ENCODE measurements around the gene AGPAT1.
A peak's percentile ranks its signal among the peaks of the same experiment; 100 is the strongest.
"Not testable (repeated sequence)": the region's sequence is repeated elsewhere in the genome, so short reads cannot be mapped to it uniquely, and the experiment has no call there.

Gene AGPAT1

GRCh38 chr6:32198345-32198696 lies 22.4 kb upstream of the AGPAT1 start:
- no peak for DNase-seq

GRCh38 chr6:32196682-32197616 lies 21.1 kb upstream of the AGPAT1 start:
- DNase-seq, result no peak

DNA sequence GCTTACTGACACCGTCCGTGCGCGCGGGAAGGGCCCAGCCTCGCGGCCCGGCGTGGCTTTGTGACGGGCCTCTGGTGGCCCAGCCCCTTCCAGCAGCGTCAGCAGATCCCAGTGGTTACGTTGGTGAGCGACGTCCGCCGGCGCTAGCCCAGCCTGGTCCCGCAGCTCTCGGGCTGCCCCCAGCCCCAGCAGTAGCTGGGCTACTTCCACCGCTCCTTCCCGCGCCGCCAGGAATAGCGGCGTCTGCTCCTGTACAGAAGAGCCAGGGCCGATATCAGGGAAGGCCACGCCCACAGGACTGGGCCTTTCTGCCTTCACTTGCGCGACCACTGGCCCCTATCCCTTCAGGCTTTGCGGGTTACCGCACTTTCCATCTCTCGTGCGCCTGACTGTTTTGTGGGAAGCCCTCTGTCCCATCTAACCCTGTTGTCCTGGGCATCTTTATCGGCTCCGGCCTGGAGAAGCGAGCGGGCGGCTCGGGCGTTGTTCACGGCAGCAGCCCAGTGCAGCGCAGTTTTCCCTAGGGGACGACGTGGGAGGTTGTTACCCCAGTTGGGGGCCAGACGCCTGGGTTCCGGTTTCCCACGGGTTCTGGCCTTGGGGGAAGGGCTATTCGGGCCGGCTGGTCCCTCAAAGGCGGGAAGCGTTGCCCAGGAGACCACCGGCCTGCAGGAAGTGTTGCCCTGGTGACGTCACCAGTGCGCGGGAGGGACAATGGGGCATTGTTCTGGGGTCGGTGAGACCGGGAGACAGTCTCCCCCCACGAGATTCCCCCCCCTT lies 20.2 kb upstream of the AGPAT1 start:
- DNase-seq, result peak; percentile 19

DNA sequence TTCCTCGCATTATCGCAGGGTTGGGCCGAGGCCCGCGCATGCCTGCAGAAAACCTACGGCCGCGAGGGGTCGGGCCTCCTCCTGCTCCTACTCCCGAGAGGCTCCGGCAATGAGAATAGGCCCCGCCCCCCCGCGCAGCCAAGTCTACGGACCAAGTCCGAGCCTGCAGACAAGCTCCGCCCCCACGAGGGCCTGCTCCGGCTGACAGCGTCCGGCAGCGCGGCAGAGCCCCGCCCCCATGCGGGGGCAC lies 19.7 kb upstream of the AGPAT1 start:
- peak; percentile 97 for DNase-seq

DNA sequence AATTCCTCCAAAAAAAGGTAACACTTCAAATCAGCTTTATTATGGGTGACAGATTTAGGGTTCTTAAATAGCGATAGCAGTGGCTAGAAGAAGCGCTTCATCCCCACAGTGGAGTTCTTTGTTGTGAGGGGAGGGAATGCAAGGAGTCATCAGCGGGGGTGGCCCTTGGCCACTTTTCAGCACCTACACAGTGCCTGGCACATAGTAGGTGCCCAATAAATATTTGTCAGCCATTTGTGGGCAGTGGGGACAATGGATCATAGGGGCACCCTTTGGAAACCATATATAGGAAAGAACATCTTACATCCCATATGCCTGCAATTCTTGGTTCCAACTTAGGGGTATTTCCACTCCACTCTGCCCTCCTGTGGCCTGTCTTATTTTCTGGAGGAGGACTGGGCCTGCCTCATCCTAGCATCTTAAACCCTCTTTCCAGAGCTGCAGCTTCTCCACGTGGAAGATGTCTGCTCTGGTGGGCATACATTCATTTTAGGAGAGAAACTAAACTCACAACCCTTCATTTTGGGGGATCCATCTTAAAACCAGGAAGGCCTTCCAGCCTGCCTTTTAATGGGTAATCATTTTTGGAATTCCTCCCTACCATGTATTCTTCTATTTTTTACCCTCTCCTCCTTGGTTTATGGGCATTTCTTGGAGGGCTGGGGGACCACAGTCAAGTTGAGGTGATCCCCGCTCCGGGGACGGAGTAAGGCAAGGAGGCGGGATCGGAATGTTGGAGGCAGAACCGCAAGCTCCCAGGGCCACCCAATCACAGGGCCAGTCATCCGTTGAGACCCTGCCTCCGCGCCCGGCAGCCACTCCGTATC lies 19.2 kb upstream of the AGPAT1 start:
- DNase-seq, result no peak

DNA sequence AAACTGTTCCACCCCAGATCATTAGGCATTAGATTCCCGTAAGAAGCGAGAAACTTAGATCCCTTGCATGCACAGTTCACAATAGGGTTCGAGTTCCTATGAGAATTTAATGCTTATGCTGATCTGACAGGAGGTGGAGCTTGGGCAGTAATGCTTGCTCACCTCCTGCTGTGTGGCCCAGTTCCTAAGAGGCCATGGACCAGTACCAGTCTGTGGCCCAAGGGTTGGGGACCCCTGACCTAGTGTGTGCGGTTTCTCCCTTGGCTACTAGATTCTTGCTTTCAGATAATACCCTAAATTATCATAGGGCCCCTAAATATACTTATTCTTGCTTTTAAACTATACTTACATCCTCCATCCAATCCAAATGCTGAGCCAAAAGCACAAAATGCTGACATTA lies 18.5 kb upstream of the AGPAT1 start:
- DNase-seq, result no peak

- DNase-seq, result not testable (repeated sequence)
Measured at GRCh38 chr6:32193096-32193495, 17.2 kb upstream of the AGPAT1 start.

DNA sequence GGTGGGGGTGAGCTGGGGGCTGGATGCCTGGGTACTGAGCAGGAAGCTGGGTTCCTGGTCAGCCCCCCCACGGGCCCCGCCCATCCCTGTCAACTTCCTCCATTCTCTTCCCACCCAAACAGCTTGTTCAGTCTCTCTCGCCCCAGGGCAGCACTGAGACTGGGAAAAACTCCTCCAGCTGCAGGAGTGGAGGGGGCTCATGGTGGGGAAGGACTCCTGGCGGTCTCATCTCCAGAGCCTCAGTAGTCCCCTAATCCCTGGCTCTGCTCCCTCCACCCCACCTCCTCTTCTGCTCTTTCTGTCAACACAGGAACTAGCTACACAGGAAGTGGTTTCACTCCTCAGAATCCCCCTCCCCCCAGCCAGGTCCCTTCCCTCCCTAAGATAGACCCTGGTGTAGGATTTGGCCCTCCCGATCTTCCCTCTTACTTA lies 16.7 kb upstream of the AGPAT1 start, which contains the start of gene GPSM3:
TSS of gene GPSM3 (minus strand) at position 36 of the 432 bp plus-strand sequence. CDS start 130 bp downstream, outside the sequence.
- DNase-seq, result no peak

DNA sequence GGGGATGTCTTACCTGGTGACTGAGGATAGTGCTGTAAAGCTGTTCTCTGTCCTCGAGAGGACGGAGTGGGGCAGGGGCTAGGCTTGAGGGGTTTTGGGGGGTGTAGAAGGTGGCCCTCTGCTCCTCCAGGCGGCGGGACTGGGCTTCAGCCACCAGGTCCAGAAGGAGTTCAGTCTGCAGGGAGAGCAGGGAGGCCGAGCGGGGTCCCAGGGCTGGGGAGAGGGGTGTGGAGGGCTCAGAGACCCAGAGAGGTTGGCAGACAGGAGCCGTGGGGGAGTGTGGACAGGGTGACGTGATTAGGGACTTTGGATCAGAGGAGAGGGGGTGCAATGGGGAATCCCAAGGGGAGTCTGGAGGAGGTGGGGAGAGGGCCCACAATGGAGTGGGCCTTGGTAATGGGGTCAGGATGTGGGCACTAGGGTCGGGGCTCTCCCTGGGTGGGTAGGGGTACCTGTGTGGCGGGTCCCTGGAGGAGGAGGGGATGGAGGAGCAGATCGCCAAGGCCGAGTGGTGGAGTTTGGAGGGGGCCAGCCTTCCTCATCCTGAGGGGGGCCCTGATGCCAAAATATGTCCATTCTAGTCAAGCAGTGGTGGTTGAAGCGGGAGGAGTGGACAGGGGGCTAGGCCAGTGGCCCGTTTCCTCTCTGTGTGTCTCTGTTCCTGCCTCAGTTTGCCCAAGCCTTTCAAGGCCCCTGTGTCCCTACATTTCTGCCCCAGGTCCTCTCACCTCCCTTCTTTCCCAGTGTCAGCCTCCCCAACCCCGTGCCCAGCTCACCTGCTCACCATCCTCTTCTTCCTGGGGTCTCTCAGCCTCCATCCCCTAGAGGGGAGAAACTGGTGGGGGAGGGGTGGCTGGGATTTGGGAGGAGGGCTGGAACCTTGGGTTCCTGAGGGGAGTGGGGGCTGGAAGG lies 16.1 kb upstream of the AGPAT1 start:
- no peak for DNase-seq

GRCh38 chr6:32190911-32191677 lies 15.2 kb upstream of the AGPAT1 start:
- no peak for DNase-seq

DNA sequence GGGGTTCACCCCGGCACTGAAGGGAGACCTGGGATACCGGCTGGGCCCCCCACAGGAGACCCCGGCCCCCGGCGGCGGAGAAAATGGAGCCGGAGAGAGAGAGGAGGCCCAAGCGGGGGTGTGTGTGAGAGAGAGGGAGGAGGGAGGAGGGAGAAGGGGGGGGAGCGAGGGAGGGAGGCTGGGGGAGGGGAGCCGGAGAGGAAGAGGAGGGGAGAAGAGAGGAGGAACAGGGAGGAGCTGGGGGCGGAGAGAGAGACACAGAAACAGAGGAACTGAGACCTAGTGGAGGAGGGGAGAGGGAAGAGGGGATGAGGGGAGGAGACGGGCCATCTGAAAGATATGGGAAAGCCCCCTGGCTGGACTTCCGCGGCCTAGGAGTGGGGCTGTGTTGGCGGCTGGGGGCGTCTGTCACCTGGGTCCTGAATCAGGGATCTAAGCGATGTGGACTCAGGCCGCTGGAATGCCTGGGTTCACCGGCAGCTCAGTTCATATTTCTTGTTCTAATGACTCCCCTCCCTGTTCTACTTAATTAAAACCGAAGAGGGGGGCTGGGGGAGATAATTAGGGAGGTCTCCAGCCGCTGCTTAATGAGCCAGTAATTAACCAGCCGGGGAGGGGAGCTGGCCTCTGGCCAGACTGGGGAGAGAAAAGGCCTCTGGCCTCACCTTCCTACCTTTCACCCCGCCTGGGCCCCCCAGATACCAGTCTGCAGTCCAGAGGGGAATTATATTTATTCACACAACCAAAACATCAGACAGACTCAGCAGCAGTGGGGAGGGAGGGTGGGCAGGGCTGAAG lies 14.4 kb upstream of the AGPAT1 start, which contains the start of gene PBX2:
TSS of gene PBX2 (minus strand) at position 149 of the 798 bp plus-strand sequence. CDS start 287 bp downstream, outside the sequence.
- peak; percentile 81 for DNase-seq

- no peak for DNase-seq
Measured at GRCh38 chr6:32189742-32190053, 13.8 kb upstream of the AGPAT1 start.

DNA sequence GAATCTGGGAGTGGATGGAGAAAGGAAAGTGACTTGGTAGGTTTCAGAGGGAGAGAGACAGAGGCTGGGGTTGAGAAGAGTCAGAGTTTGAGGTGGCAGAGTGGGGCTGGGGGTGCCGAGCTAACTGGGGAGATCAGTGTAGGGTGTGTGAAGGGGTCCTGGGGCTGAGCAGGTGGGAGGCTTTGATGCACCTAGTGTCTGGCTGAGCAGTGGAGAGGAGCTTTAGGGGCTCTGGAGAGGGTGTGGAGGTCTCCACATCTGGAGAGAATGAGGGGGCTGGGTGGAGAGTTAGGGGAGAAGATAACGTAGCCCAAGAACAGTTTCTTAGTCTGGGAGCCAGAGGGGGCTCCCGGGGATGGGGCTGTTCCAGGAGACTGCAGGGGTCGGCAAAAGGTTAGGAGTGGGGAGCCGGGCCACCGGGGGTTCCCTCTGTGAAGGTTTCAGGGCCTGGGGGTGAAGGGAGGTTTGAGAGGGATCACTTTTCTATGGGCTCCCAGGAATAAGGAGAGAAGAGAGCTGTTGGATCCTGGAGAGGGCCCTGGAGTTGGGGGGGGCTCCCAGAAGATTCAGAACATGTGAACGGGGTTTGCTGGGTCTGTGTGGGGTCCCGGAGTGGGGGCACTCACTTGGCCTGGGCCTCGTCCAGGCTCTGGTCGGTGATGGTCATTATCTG lies 13.3 kb upstream of the AGPAT1 start:
- DNase-seq, result no peak

- DNase-seq, result no peak
Measured at GRCh38 chr6:32188381-32189068, 12.6 kb upstream of the AGPAT1 start.

DNA sequence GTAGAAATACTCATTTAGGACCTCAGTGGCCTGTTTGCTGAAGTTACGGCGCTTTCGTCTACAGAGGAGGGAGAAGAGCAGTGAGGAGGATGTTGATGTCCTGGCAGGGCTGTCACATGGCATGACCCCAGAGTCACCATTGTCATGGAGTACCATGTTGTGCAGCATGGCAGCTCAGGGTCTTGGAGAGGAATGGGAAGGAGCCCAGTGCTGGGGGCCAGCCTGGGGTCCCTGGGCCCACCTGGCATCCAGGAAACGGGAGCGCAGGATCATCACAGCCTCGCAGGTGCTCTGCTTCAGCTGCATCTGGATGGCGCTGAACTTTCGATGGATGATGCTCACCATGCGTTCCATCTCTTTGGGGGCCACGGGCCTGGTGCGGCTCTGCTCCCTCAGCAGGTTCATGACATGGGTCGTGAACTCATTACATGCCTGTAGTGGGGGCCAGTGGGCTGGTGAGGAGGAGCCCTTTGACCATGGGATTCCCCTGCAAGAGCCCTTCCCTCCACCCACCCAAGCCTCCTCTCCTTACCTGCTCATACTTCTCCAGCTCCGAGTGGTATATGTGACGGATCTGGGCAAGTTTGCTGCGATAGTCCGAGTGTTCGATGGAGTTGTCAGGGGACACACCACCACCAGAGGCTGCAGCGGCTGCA lies 12.0 kb upstream of the AGPAT1 start:
- not testable (repeated sequence) for DNase-seq

- no peak for DNase-seq
Measured at GRCh38 chr6:32187009-32187709, 11.3 kb upstream of the AGPAT1 start.

DNA sequence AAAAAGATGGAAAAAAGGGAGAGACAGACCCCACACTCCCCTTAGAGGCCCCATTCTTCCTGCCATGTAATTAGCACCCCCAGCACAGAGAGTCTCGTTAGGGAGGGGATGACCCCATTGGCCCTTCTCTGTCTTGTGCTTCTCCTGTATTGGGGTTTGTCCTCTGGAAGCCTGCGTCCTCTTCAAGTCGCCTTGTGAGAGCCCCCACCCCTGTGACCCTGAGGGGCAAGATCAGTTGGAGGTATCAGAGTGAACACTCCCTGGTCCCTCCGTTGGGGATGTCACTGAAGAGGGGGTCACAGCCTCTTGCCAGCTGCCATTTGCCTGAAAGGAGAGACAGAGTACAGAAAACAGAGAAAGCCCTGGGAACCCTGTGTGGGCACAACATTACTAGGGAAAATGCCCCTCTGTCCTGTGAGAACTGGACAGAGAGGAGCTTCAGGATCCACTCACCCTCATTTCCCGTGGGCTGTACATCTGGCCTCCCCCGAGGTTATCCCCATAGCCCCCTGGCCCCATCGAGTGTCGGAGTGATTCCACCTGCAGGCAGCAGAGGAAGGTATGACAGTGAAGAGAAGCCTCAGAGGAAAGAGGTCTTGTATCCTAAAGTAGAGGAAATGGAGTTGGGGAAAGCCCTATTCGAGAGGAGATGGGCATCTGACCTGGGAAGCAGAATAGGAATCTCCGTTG lies 10.4 kb upstream of the AGPAT1 start:
- DNase-seq, result not testable (repeated sequence)

Measured in NCI-H2029 treated with DMSO at 0.1 percent for 48 hours (cell line).